K562 (cell line): ENCODE measurements around the gene MFSD11. TPM values are rescaled to one million over a fixed set of nuclear protein-coding genes. Genes with fewer than 3 reads are reported as not detected.
A peak's percentile ranks its signal among the peaks of the same experiment; 100 is the strongest.

Experiments used
- ATAC-seq: fragments of 200-7000 bp; cut with Tn5 transposase; 3 replicates; pipeline ENCODE4 v1.9.1; 2020; ENCODE audit warnings: moderate library complexity
- BruUV-seq: library from RNA; stranded (reverse); fragments of 400-500 nt; replicated peaks from 2 replicates; lab custom pipeline; 2021; lab: Mats Ljungman, UMichigan
- CTCF ChIA-PET: fragments of 300-600 bp; formaldehyde crosslinking; extraction: SDS; loops from one replicate; lab custom pipeline; 2021; ENCODE audit warnings: low intra/inter-chr PET ratio; lab: Yijun Ruan, JAX
- POLR2A ChIA-PET: fragments of 300-600, 350-650 bp; sonication (Branson Sonifier 250); formaldehyde crosslinking; extraction: SDS; loops from one replicate; lab custom pipeline; 2021; ENCODE audit warnings: antibody characterized with exemption, inconsistent platforms; lab: Yijun Ruan, JAX
- DNase-seq, 4 experiments: peaks; one replicate each; pipeline versions ENCODE4 v3.0.0 to v3.0.0-alpha.2; 2011 to 2018; ENCODE audit warnings: low spot score in 3 of 4, mixed read lengths in 3 of 4; ENCODE audit errors: extremely low read depth in 1 of 4
- FAIRE-seq: peaks from 2 replicates; lab custom pipeline; 2011; peaks lifted over from hg19 to GRCh38; lab: Jason Lieb, UNC
- H2AFZ ChIP-seq: 2 replicates; pipeline ENCODE4 v1.6.0; 2011; ENCODE audit warnings: low read depth, low read length, control low read depth, inconsistent platforms
- H3K27ac ChIP-seq: fragments of 200-600 bp; 3 replicates; pipeline ENCODE4 v1.8.0; 2011; ENCODE audit warnings: low read depth, mild to moderate bottlenecking, control low read depth, inconsistent platforms, low read length, moderate library complexity, mixed read lengths; ENCODE audit errors: extremely low read depth
- H3K27me3 ChIP-seq, 2 experiments: fragments of 300-600 bp in 1 of 2; 2 replicates in 1 of 2; 3 replicates in 1 of 2; pipeline versions ENCODE4 v1.6.0 to v1.8.0; 2011; ENCODE audit warnings: inconsistent platforms in 2 of 2, low read length in 2 of 2, mild to moderate bottlenecking in 1 of 2, mixed read lengths in 1 of 2, moderate library complexity in 1 of 2; ENCODE audit not compliant: control insufficient read depth in 2 of 2, insufficient read depth in 2 of 2
- H3K36me3 ChIP-seq: fragments of 300-600 bp; 3 replicates; pipeline ENCODE4 v1.8.0; 2011; ENCODE audit warnings: mild to moderate bottlenecking, low read length, inconsistent platforms; ENCODE audit not compliant: control insufficient read depth, insufficient read depth
- H3K4me1 ChIP-seq, 2 experiments: fragments of 200-600 bp in 1 of 2; replicated peaks in 1 of 2; 2 replicates in 1 of 2; 3 replicates in 1 of 2; pipeline versions ENCODE4 v1.5.1 to v1.8.0; 2011; ENCODE audit warnings: inconsistent platforms in 2 of 2, low read length in 2 of 2, mild to moderate bottlenecking in 1 of 2, mixed read lengths in 1 of 2, moderate library complexity in 1 of 2; ENCODE audit not compliant: control insufficient read depth in 2 of 2, insufficient read depth in 2 of 2
- H3K4me2 ChIP-seq: 2 replicates; pipeline ENCODE4 v1.6.1; 2011; ENCODE audit warnings: low read length, control low read depth, inconsistent platforms, mixed read lengths; ENCODE audit not compliant: insufficient read depth
- H3K4me3 ChIP-seq: fragments of 200-600 bp; sonication (generic), shearing (Covaris generic); 2 replicates; pipeline ENCODE4 v1.5.1; 2016; ENCODE audit warnings: control low read depth, inconsistent platforms
- H3K79me2 ChIP-seq: fragments of 200-600 bp; 3 replicates; pipeline ENCODE4 v1.8.0; 2011; ENCODE audit warnings: low read length, inconsistent platforms; ENCODE audit not compliant: control insufficient read depth, insufficient read depth
- H3K9ac ChIP-seq, 2 experiments: 2 replicates each; pipeline versions ENCODE4 v1.6.0 to v1.6.1; 2011; ENCODE audit warnings: low read depth in 2 of 2, low read length in 2 of 2, control low read depth in 1 of 2, inconsistent platforms in 1 of 2, mild to moderate bottlenecking in 1 of 2, mixed read lengths in 1 of 2; ENCODE audit not compliant: insufficient read depth in 1 of 2
- H3K9me1 ChIP-seq: one replicate; pipeline ENCODE4 v1.6.0; 2011; ENCODE audit warnings: inconsistent platforms, mild to moderate bottlenecking, low read length, moderate library complexity; ENCODE audit not compliant: control insufficient read depth, insufficient read depth
- H3K9me3 ChIP-seq: replicated peaks from 2 replicates; pipeline ENCODE4 v1.5.1; 2011; ENCODE audit warnings: low read depth, low read length, inconsistent platforms; ENCODE audit not compliant: control insufficient read depth, insufficient read depth
- H4K20me1 ChIP-seq: replicated peaks from 2 replicates; pipeline ENCODE4 v1.6.1; 2011; ENCODE audit warnings: low read length, inconsistent platforms, mixed read lengths; ENCODE audit not compliant: control insufficient read depth, insufficient read depth
- DACH1 ChIP-seq: fragments of 450-650 bp; IDR thresholded peaks from 2 replicates; pipeline ENCODE4 v1.6.1; 2018; ENCODE audit not compliant: partially characterized antibody
- RCOR1 ChIP-seq, 2 experiments: IDR thresholded peaks; 2 replicates each; pipeline ENCODE4 v1.6.1; 2012; ENCODE audit warnings: low read depth in 2 of 2, low read length in 2 of 2, borderline replicate concordance in 1 of 2, improper control_type of control experiment in 1 of 2
- SPI1 ChIP-seq: IDR thresholded peaks from 2 replicates; pipeline ENCODE4 v1.6.1; 2011; ENCODE audit warnings: low read depth, low read length, control low read depth, borderline replicate concordance
- SREBF2 ChIP-seq: sonication (generic); formaldehyde crosslinking; IDR thresholded peaks from 2 replicates; pipeline ENCODE4 v1.4.0; 2020; ENCODE audit warnings: mild to moderate bottlenecking, missing genetic modification reagents
- WGBS: fragments of 100-300 bp; shearing (Covaris generic); methylation state at CpG from one replicate; pipeline ENCODE4 v1.1.6; 2016; ENCODE audit warnings: low coverage, mixed read lengths; ENCODE audit not compliant: insufficient coverage; ENCODE audit errors: missing lambda C conversion rate; 5-methylcytosine and 5-hydroxymethylcytosine counted together
- in situ Hi-C: fragments of 300-500 bp; cut with MboI; formaldehyde crosslinking; loops from 4 replicates; pipeline ENCODE4 v1.15.0; 2018; ENCODE audit warnings: inconsistent platforms, mixed read lengths
- intact Hi-C: fragments of 100-400 bp; cut with micrococcal nuclease; formaldehyde crosslinking; loops from 2 replicates; pipeline ENCODE4 v1.14.2; 2022
- polyA plus RNA-seq, 8 experiments: library from polyadenylated mRNA; depleted of rRNA in 4 of 8; stranded (reverse) in 5 of 8; unstranded in 3 of 8; fragments of >200 nt; fragmentation: Nextera tagmentation in 2 of 8; fragmentation: Illumina TruSeq in 1 of 8; extraction: Ambion mirVana in 2 of 8; extraction: Trizol in 1 of 8; gene quantifications; 2 replicates each; pipeline versions ENCODE4 v1.2.1 to v1.2.3, GENCODE V29; 2011 to 2014; ENCODE audit warnings: inconsistent platforms in 1 of 8, missing spikeins in 1 of 8
- total RNA-seq, 7 experiments: library from RNA; depleted of rRNA in 6 of 7; stranded (reverse); fragments of >200 nt in 6 of 7; fragmentation: Illumina TruSeq in 2 of 7; extraction: Trizol in 2 of 7; gene quantifications; 2 replicates each; pipeline versions ENCODE4 v1.2.1 to v1.2.3, GENCODE V29; 2011 to 2021; ENCODE audit warnings: low replicate concordance in 1 of 7
- TF ChIP-seq, protein P1 (sequence below): fragments of 450-650 bp; IDR thresholded peaks from 2 replicates; pipeline ENCODE4 v1.6.1; 2018; ENCODE audit not compliant: partially characterized antibody
- TF ChIP-seq, protein P2 (sequence below): sonication (generic); IDR thresholded peaks from 2 replicates; pipeline ENCODE4 v1.6.1; 2016

Gene MFSD11
- total and polyA plus RNA-seq, 9 of the 15 experiments (the other 6 are each of a cell fraction or from before 2014, with no cell fraction given), result 14.4 to 24.5 (median 19.9) TPM

GRCh38 chr17:76738468-76738850, 540 bp downstream of the MFSD11 start:
- peak in 1 of 4 experiments; percentile 20 for DNase-seq
- CTCF ChIA-PET, result no interaction called here
- Histone ChIP-seq H3K27me3 (no peaks in the 10 kb centered on the region), H3K79me2 (peaks cover 68% of the 10 kb centered on the region), H3K36me3 (peaks cover 50% of the 10 kb centered on the region), H2AFZ (no peak overlapping the region), H3K9ac (peak overlapping the region; percentile 95 to 99), H3K4me1 (peaks cover 5 to 18% of the 10 kb centered on the region in 2 experiments), H3K4me2 (peak overlapping the region; percentile 88), H3K9me1 (no peaks in the 10 kb centered on the region), H3K4me3 (peak overlapping the region; percentile 64), H3K9me3 (no peaks in the 10 kb centered on the region), H4K20me1 (peaks cover 28% of the 10 kb centered on the region), H3K27ac (peak overlapping the region; percentile 99)
- no TSS peak for BruUV-seq
- no peak for FAIRE-seq
- POLR2A ChIA-PET, result interaction anchor here (0.8 to 8.5 kb wide), 8 partner anchors 10 to 1673 kb away, joined by 3 to 75 read pairs (median 14); partner anchors contain the start of genes JMJD6 and METTL23
- in situ Hi-C loops (no loop called here), intact Hi-C loops (no loop called here)
- no peak for ATAC-seq
- TF ChIP-seq, protein P1, sequence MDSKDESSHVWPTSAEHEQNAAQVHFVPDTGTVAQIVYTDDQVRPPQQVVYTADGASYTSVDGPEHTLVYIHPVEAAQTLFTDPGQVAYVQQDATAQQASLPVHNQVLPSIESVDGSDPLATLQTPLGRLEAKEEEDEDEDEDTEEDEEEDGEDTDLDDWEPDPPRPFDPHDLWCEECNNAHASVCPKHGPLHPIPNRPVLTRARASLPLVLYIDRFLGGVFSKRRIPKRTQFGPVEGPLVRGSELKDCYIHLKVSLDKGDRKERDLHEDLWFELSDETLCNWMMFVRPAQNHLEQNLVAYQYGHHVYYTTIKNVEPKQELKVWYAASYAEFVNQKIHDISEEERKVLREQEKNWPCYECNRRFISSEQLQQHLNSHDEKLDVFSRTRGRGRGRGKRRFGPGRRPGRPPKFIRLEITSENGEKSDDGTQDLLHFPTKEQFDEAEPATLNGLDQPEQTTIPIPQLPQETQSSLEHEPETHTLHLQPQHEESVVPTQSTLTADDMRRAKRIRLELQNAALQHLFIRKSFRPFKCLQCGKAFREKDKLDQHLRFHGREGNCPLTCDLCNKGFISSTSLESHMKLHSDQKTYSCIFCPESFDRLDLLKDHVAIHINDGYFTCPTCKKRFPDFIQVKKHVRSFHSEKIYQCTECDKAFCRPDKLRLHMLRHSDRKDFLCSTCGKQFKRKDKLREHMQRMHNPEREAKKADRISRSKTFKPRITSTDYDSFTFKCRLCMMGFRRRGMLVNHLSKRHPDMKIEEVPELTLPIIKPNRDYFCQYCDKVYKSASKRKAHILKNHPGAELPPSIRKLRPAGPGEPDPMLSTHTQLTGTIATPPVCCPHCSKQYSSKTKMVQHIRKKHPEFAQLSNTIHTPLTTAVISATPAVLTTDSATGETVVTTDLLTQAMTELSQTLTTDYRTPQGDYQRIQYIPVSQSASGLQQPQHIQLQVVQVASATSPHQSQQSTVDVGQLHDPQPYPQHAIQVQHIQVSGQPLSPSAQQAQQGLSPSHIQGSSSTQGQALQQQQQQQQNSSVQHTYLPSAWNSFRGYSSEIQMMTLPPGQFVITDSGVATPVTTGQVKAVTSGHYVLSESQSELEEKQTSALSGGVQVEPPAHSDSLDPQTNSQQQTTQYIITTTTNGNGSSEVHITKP, result peak; percentile 23
- TF ChIP-seq SPI1, result peak; percentile 87
- TF ChIP-seq, protein P2, sequence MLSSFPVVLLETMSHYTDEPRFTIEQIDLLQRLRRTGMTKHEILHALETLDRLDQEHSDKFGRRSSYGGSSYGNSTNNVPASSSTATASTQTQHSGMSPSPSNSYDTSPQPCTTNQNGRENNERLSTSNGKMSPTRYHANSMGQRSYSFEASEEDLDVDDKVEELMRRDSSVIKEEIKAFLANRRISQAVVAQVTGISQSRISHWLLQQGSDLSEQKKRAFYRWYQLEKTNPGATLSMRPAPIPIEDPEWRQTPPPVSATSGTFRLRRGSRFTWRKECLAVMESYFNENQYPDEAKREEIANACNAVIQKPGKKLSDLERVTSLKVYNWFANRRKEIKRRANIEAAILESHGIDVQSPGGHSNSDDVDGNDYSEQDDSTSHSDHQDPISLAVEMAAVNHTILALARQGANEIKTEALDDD, result 0 out of 2 replicates have a peak, but pooled peaks have one; percentile 13
- 0 out of 4 replicates have a peak, but pooled peaks of 1 of the 2 experiments have one; percentile 1 for TF ChIP-seq RCOR1 (IDR thresholded peaks at IDR 0.05; ENCODE audit: borderline replicate concordance in 1 of 2, low read depth in 2 of 2, low read length in 2 of 2)
- no peak for TF ChIP-seq SREBF2
- peak; percentile 40 for TF ChIP-seq DACH1
- WGBS, result 0% methylated on average over 7 of the region's 7 CpGs
